OCI-LY7 (cell line): ENCODE measurements around the gene EEIG1. TPM values are rescaled to one million over a fixed set of nuclear protein-coding genes. Genes with fewer than 3 reads are reported as not detected.
A peak's percentile ranks its signal among the peaks of the same experiment; 100 is the strongest.

Experiments
- BruUV-seq: library from RNA; stranded (reverse); fragments of 400-500 nt; replicated peaks from 2 replicates; lab custom pipeline; 2021; lab: Mats Ljungman, UMichigan
- CTCF ChIA-PET: fragments of 300-600 bp; sonication (Branson Sonifier 250); formaldehyde crosslinking; loops from one replicate; lab custom pipeline; 2022; ENCODE audit warnings: antibody characterized with exemption; ENCODE audit not compliant: unreplicated experiment; lab: Charles Lee
- POLR2A ChIA-PET: fragments of 300-600 bp; sonication (Branson Sonifier 250); formaldehyde crosslinking; loops from one replicate; lab custom pipeline; 2022; ENCODE audit warnings: antibody characterized with exemption; lab: Charles Lee
- DNase-seq: peaks from one replicate; pipeline ENCODE4 v3.0.0-alpha.2; 2015; ENCODE audit warnings: low spot score
- H2AFZ ChIP-seq: fragments of 200-600 bp; sonication (generic), shearing (Covaris generic); 2 replicates; pipeline ENCODE4 v1.6.1; 2014; ENCODE audit warnings: mild to moderate bottlenecking, antibody characterized with exemption, low read length, moderate library complexity
- H3K27ac ChIP-seq: fragments of 200-600 bp; sonication (generic); 2 replicates; pipeline ENCODE4 v1.5.1; 2014; ENCODE audit warnings: mixed run types, low read depth, mild to moderate bottlenecking, moderate library complexity, low read length, inconsistent platforms; ENCODE audit not compliant: poor library complexity, severe bottlenecking
- H3K36me3 ChIP-seq: fragments of 200-600 bp; sonication (generic); 2 replicates; pipeline ENCODE4 v1.6.1; 2014; ENCODE audit warnings: mild to moderate bottlenecking, antibody characterized with exemption, low read length, moderate library complexity, mixed read lengths; ENCODE audit not compliant: insufficient read depth
- H3K4me1 ChIP-seq: fragments of 200-600 bp; sonication (generic); 2 replicates; pipeline ENCODE4 v1.5.1; 2014; ENCODE audit warnings: mild to moderate bottlenecking, low read length; ENCODE audit not compliant: insufficient read depth, poor library complexity, severe bottlenecking
- H3K4me2 ChIP-seq: fragments of 200-600 bp; sonication (generic); 2 replicates; pipeline ENCODE4 v1.6.1; 2014; ENCODE audit warnings: mild to moderate bottlenecking, low read length
- H3K4me3 ChIP-seq: fragments of 200-600 bp; sonication (generic); 2 replicates; pipeline ENCODE4 v1.5.1; 2014; ENCODE audit warnings: mild to moderate bottlenecking, low read depth, low read length; ENCODE audit not compliant: poor library complexity, severe bottlenecking
- H3K79me2 ChIP-seq: fragments of 200-600 bp; sonication (generic); 2 replicates; pipeline ENCODE4 v1.6.1; 2016; ENCODE audit warnings: low read depth, mild to moderate bottlenecking, low read length, moderate library complexity, mixed read lengths; ENCODE audit not compliant: insufficient read depth
- H3K9me2 ChIP-seq: fragments of 200-600 bp; sonication (generic); 2 replicates; pipeline ENCODE4 v1.6.1; 2016; ENCODE audit warnings: mild to moderate bottlenecking, low read length, mixed read lengths; ENCODE audit not compliant: insufficient read depth
- H3K9me3 ChIP-seq: fragments of 200-600 bp; sonication (generic); 2 replicates; pipeline ENCODE4 v1.6.1; 2014; ENCODE audit warnings: mild to moderate bottlenecking, mixed run types, low read length, mixed read lengths
- H4K20me1 ChIP-seq: fragments of 200-600 bp; sonication (generic); 2 replicates; pipeline ENCODE4 v1.6.1; 2014; ENCODE audit warnings: mild to moderate bottlenecking, antibody characterized with exemption, low read length, moderate library complexity, mixed read lengths; ENCODE audit not compliant: insufficient read depth
- CTCF ChIP-seq: fragments of 200-600 bp; sonication (generic); conservative IDR thresholded peaks from 2 replicates; pipeline ENCODE4 v1.5.1; 2014; ENCODE audit warnings: mild to moderate bottlenecking, antibody characterized with exemption, low read length, moderate library complexity, mixed read lengths
- EZH2phosphoT487 ChIP-seq: fragments of 200-600 bp; sonication (generic); IDR thresholded peaks from 2 replicates; pipeline ENCODE4 v1.6.1; 2018; ENCODE audit warnings: low read depth, borderline replicate concordance, mild to moderate bottlenecking, mixed run types, antibody characterized with exemption, low read length, moderate library complexity, mixed read lengths
- intact Hi-C: fragments of 100-400 bp; cut with micrococcal nuclease; formaldehyde crosslinking; loops from one replicate; pipeline ENCODE4 v1.10.0; 2022; ENCODE audit not compliant: unreplicated experiment
- total RNA-seq, 2 experiments: library from RNA; depleted of rRNA in 1 of 2; stranded (reverse); fragments of >200 nt in 1 of 2; shearing (Covaris generic) in 1 of 2; gene quantifications; 2 replicates each; pipeline ENCODE4 v1.2.3, GENCODE V29; 2014 to 2022

Gene EEIG1
- total RNA-seq, 2 experiments from 2014 or later = 25.8 to 60.1 TPM

GRCh38 chr9:127934986-127935385 lies 45.8 kb downstream of the EEIG1 start:
- intact Hi-C loops = no loop called here
- ChIA-PET POLR2A (no interaction called here), CTCF (no interaction called here)
- no peak overlapping the region for H2AFZ ChIP-seq
- peak overlapping the region; percentile 71 for H3K4me2 ChIP-seq
- H3K4me3 ChIP-seq = peak overlapping the region; percentile 81
- H3K4me1 ChIP-seq = peaks cover 42% of the 10 kb centered on the region
- TF ChIP-seq EZH2phosphoT487 = no peak
- no peak for TF ChIP-seq CTCF
- H3K9me2 ChIP-seq = no peaks in the 10 kb centered on the region
- H3K27ac ChIP-seq = no peak overlapping the region
- no peak for DNase-seq
- H3K79me2 ChIP-seq = peaks cover 23% of the 10 kb centered on the region; the same call in 1 of the 2 replicates
- peaks cover 19% of the 10 kb centered on the region; the same call in 1 of the 2 replicates for H3K36me3 ChIP-seq
- peaks cover 10% of the 10 kb centered on the region; the same call in 1 of the 2 replicates for H4K20me1 ChIP-seq
- BruUV-seq = no TSS peak
- no peaks in the 10 kb centered on the region for H3K9me3 ChIP-seq

GRCh38 chr9:127934248-127934647 lies 46.5 kb downstream of the EEIG1 start:
- Histone ChIP-seq H3K9me3 (no peaks in the 10 kb centered on the region), H2AFZ (no peak overlapping the region), H3K4me1 (peaks cover 43% of the 10 kb centered on the region), H3K4me2 (no peak overlapping the region), H3K36me3 (peaks cover 15% of the 10 kb centered on the region; the same call in 1 of the 2 replicates), H3K27ac (no peak overlapping the region), H4K20me1 (peaks cover 10% of the 10 kb centered on the region; the same call in 1 of the 2 replicates), H3K79me2 (peaks cover 23% of the 10 kb centered on the region; the same call in 1 of the 2 replicates), H3K9me2 (no peaks in the 10 kb centered on the region), H3K4me3 (no peak overlapping the region)
- POLR2A ChIA-PET = no interaction called here
- CTCF ChIA-PET = no interaction called here
- intact Hi-C loops = no loop called here
- DNase-seq = no peak
- no TSS peak for BruUV-seq
- TF ChIP-seq CTCF (peak; percentile 55), EZH2phosphoT487 (no peak)

GRCh38 chr9:127931092-127931881 lies 49.5 kb downstream of the EEIG1 start:
- Histone ChIP-seq H3K9me3 (no peaks in the 10 kb centered on the region), H3K36me3 (peaks cover 15% of the 10 kb centered on the region; the same call in 1 of the 2 replicates), H4K20me1 (peaks cover 10% of the 10 kb centered on the region; the same call in 1 of the 2 replicates), H3K27ac (no peak overlapping the region), H3K4me1 (peaks cover 55% of the 10 kb centered on the region), H3K4me2 (peak overlapping the region; percentile 86), H3K4me3 (peak overlapping the region; percentile 67), H3K79me2 (peaks cover 11% of the 10 kb centered on the region; the same call in 1 of the 2 replicates), H2AFZ (no peak overlapping the region), H3K9me2 (no peaks in the 10 kb centered on the region)
- TF ChIP-seq CTCF = no peak
- no TSS peak for BruUV-seq
- no peak for DNase-seq
- POLR2A ChIA-PET = no interaction called here
- CTCF ChIA-PET = no interaction called here
- intact Hi-C loops = no loop called here
